Activated naive CD4-positive, alpha-beta T cell treated with anti-CD3 and anti-CD28 coated beads, Interleukin-2, amount 50 U/mL, for 72 hours (primary cell): ENCODE data around the gene ADAMTSL2. TPM values are rescaled to one million over a fixed set of nuclear protein-coding genes. Genes with fewer than 3 reads are reported as not detected.

ENCODE experiments used
- ATAC-seq, 2 donors: fragments of 150-1000 bp; cut with Tn5 transposase; 2 replicates each; pipeline ENCODE4 v1.10.0; 2021; ENCODE audit warnings: mild to moderate bottlenecking in 2 of 2, moderate library complexity in 2 of 2
- DNase-seq, 2 donors: peaks; one replicate each; pipeline ENCODE4 v3.0.0; 2021 to 2022; ENCODE audit warnings: low spot score in 2 of 2
- H3K27ac Mint-ChIP-seq, 2 donors: one replicate each; pipeline ENCODE4 v1.8.0; 2022; ENCODE audit warnings: mild to moderate bottlenecking in 2 of 2, mixed read lengths in 2 of 2
- H3K36me3 Mint-ChIP-seq, 2 donors: one replicate each; pipeline ENCODE4 v1.8.0; 2022; ENCODE audit warnings: mixed read lengths in 2 of 2
- H3K9me3 Mint-ChIP-seq, 2 donors: one replicate each; pipeline ENCODE4 v1.8.0; 2022; ENCODE audit warnings: mixed read lengths in 2 of 2
- total RNA-seq, 2 donors: library from RNA; stranded (reverse); gene quantifications; one replicate each; pipeline ENCODE4 v1.2.3, GENCODE V29; 2022

ADAMTSL2 gene
- total RNA-seq, 2 donors from 2014 or later, result 0.11 to 1.2 TPM

DNA sequence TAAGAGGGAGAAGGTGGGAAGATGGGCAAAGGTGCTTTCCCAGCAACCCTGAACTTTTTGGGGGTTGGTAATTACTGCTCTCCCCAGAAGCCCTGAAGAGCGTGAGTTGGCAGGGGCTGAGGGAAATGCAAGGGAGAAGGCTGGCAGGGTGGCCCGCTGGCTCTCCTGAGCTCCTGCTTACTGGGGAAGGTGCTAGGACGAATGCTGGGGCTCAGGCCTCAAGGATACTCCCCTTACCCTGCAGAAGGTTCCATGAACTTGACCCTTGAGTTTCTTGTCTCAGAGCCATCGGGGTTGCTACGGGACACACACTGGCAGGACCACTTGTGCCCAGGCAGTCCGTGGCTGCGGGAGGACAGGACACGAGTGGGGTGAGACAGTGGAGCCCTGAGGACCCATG lies 73.5 kb downstream of the ADAMTSL2 start:
- Mint-ChIP-seq H3K36me3 (peaks cover 0 to 4% of the 10 kb centered on the region in 2 donors), H3K27ac (no peak overlapping the region), H3K9me3 (no peaks in the 10 kb centered on the region)
- no peak for DNase-seq
- no peak for ATAC-seq

DNA sequence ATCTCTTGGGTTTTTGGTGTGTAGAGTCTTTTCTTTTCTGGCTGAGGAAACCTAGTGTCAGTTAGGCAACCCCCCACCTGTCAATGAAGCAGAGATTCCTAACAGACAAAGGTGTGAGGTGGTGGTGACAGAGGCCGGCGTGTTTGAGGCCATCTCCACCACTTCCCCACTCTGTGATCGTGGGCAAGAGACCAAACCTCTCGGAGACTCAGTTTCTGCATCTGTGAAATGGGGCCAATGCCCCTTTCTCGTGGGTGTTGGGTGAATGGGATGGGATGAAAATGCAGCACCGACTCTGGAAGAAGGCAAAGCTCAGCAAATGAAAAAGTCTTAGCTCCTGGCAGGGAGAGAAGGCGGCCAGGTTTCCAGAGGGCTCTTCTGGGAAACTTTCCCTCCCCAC lies 73.9 kb downstream of the ADAMTSL2 start:
- ATAC-seq, result no peak

DNA sequence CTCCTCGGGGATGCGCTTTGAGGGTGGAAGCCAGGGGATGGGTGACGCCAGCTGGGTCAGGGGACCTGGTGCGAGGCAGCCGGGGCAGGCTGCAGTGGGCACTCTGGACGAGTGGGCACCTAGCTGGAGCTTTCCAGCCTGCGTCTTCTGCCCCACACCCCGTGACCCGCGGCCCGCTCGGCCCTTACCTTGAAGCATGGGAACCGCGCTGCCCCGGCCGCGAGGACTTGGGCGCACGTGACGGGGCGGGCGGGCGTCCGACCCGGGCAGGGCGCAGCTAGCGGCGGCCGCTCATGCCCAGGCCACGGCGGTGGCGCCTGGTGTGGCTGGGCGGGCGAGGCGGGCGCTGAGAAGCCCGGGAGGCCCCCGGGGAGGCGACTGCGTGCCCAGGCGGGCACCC lies 74.4 kb downstream of the ADAMTSL2 start:
- no peaks in the 10 kb centered on the region for H3K9me3 Mint-ChIP-seq
- peaks cover 0 to 4% of the 10 kb centered on the region in 2 donors for H3K36me3 Mint-ChIP-seq
- H3K27ac Mint-ChIP-seq, result no peak overlapping the region
- DNase-seq (no peak), ATAC-seq (no peak)

More for the DNA sequence above, 73.9 kb downstream of the ADAMTSL2 start:
- Mint-ChIP-seq H3K9me3 (no peaks in the 10 kb centered on the region), H3K27ac (no peak overlapping the region), H3K36me3 (peaks cover 0 to 4% of the 10 kb centered on the region in 2 donors)
- DNase-seq, result no peak

DNA sequence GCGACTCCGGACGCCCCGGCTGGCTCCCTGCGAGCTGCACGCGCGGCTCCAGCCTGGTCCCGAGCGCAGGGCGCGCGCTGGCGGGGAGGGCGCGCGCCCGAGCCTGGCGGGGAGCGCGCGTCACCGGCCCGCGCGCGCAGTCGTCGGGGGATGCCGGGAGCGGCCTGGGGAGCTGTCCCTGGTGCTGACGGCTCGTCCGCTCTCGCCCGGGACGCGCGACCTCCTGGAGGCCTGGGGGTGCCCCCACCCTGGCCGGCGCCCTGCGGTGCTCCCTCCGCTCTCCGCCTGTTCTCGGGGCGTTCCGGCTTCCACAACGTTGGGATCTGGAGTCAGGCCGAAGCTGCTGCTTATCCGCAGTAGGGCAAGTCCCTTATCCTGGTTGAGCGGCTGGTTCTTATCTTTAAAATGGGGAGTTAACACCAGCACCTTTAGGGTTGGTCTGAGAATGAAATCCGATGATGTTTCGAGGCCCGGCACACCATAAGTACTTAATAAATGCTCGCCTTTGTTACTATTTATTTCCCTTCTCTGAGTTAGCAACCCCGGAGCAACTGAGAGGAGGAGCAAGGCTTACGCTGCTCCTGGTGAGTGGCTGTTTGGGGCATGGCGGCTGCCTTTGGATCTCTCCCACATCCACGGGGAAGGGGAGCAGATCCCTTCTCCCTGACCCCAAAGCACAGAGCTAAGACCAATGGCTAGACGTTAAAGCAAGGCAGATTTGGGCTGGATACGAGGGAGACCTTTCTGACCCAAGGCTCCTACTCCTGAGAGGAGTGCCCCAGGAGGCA lies 75.0 kb downstream of the ADAMTSL2 start, which contains the start of gene FAM163B:
FAM163B (minus strand) TSS at position 79 of the 788 bp plus-strand sequence. CDS start 29,166 bp downstream, outside the sequence.
- H3K36me3 Mint-ChIP-seq, result peaks cover 0 to 4% of the 10 kb centered on the region in 2 donors
- ATAC-seq (peak; percentile 28 to 76), DNase-seq (peak in 1 of 2 donors; percentile 64)
- H3K27ac Mint-ChIP-seq, result no peak within 1 kb of the TSS
- no peaks in the 10 kb centered on the region for H3K9me3 Mint-ChIP-seq

DNA sequence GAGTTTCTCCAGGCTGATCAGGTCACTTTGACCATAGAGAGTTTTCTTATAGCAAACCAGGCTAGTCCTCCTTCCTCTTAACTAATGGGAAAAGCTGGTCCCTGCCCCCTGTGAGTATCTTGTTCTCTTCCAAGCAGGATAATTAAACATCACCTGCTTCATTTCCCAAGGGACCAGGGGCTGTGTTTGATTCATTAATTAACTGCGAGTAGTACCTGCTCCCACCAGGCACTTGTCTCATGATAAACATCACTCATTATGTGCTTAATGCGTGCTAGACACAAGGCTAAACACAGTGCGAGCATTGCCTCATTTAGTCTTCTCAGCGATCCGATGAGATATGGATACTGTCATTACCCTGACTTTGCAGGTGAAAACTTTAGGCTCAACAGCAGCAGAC lies 76.3 kb downstream of the ADAMTSL2 start:
- Mint-ChIP-seq H3K27ac (no peak overlapping the region), H3K36me3 (peaks cover 0 to 4% of the 10 kb centered on the region in 2 donors), H3K9me3 (no peaks in the 10 kb centered on the region)
- no peak for ATAC-seq
- no peak for DNase-seq

DNA sequence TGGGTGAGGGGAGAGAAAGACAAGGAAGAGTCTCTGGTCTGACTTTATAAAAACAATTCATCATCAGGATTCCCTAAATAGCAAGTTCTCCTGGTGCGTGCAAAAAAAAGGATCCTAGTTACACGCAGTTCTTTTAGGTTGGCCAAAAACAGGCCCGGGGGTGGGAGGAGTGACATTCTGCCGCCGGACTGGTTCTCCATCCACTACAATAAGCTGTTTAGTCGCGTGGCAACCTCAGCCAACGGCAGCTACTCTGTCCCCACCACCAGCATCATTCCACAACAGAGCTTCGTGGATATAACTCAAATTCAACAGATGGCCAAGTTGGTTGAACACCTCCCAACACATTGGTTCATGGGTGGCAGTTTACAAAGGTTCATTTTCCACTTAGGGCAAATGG lies 77.5 kb downstream of the ADAMTSL2 start:
- DNase-seq, result no peak
- Mint-ChIP-seq H3K27ac (no peak overlapping the region), H3K36me3 (peaks cover 0 to 4% of the 10 kb centered on the region in 2 donors), H3K9me3 (no peaks in the 10 kb centered on the region)
- ATAC-seq, result no peak

DNA sequence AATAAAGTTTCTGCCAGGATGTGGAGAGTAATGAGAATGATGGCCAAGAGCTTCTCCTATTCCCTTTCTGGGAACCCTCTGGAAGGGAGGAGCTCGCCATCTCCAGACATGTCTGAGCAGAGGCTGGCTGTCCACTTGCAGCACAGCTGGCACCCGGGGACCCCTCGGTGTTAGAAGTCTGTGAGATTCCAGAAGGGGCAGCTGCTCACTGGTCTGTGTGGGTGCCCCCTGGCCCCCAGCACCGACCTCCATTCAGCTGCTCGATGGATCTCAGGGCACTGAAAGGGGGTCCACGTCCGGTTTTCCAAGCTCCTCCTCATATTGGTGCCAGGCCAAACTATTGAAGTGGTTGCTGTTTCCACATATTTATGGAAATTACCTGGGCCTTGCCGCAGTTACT lies 78.3 kb downstream of the ADAMTSL2 start:
- no peak for ATAC-seq
- DNase-seq, result no peak
- H3K36me3 Mint-ChIP-seq, result peaks cover 0 to 4% of the 10 kb centered on the region in 2 donors
- no peaks in the 10 kb centered on the region for H3K9me3 Mint-ChIP-seq
- H3K27ac Mint-ChIP-seq, result no peak overlapping the region

DNA sequence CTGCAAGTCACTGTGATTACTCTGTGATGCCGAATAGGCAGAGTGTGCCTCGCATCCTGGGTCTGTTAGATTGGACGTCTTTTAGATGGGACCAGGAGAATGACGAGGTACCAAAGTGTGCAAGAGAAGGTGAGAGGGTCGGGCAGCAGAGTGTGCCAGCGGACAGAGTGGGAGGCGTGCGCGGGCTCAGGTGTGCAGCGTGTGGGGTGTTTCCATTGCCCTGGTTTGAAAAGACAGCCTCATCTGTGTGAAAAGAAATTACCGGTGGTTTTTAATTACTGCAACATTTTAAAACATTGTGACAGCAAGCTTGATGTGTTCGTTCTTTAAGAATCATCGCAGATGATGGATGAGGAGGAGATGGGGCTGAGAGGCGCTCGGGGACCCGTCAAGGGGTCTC lies 78.9 kb downstream of the ADAMTSL2 start:
- no peaks in the 10 kb centered on the region for H3K9me3 Mint-ChIP-seq
- H3K27ac Mint-ChIP-seq, result no peak overlapping the region
- DNase-seq, result no peak

DNA sequence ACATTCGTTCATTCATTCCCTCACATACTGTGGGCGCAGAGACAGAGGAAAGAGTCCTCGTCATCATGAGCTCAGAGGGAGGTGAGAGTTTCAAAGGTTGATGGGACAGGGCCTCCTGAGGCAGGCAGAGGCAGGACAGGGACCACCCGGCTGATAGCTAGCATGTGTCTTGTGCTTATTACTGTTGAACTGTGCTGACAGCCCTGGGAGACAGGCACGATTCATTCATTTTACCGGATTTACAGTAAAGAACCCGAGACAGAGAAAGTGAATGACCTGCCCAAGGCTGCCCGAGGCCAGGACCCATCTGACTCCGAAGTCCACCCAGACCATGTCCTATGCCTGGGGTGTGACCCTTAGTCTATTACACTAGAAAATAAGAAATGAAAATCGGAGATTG lies 79.6 kb downstream of the ADAMTSL2 start:
- no peak for ATAC-seq
- Mint-ChIP-seq H3K36me3 (peaks cover 0 to 4% of the 10 kb centered on the region in 2 donors), H3K27ac (no peak overlapping the region), H3K9me3 (no peaks in the 10 kb centered on the region)
- no peak for DNase-seq

More for the DNA sequence above, 78.9 kb downstream of the ADAMTSL2 start:
- no peak for ATAC-seq
- peaks cover 0 to 4% of the 10 kb centered on the region in 2 donors for H3K36me3 Mint-ChIP-seq

DNA sequence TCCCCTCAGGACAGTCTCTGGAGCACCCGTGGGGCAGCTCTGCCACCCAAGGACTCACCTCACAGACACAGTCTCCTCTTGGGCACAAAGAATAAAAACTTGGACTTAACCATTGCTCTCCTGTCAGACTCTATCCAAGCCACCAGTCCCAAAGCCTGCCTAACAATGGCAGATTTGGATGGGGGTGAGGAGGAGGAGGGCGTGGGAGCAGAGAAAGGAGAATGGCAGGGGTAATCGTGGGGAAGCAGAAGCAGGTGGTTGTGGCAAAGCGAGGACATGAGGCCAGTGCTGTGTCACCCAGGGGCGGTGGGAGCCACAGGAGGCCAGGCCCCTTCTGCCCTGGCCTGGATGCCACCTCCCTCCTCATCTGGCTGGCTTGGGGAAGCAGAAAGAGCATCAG lies 80.2 kb downstream of the ADAMTSL2 start:
- Mint-ChIP-seq H3K9me3 (no peaks in the 10 kb centered on the region), H3K27ac (no peak overlapping the region), H3K36me3 (peaks cover 0 to 3% of the 10 kb centered on the region in 2 donors)
- ATAC-seq (no peak), DNase-seq (no peak)

DNA sequence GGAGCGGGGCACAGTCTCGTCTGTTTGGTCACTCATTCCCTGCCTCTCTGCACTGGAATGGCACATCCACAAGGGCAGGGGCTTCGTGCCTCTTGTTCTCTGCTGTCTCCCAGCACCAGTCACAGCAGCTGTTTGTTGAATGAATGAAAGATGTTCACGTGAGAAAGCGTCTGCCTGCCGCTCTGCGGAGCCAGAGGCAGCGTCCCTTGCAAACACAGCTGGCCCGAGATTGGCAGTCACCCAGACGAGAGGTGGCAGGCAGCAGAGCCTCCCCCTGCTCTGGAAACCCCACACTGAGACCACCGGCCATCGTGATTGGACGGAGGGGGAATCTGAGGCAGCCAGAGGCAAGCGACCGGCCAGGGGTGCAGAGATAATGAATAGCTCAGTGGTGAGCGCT lies 80.7 kb downstream of the ADAMTSL2 start:
- ATAC-seq (no peak), DNase-seq (no peak)
- no peaks in the 10 kb centered on the region for H3K9me3 Mint-ChIP-seq
- no peak overlapping the region for H3K27ac Mint-ChIP-seq
- no peaks in the 10 kb centered on the region for H3K36me3 Mint-ChIP-seq

DNA sequence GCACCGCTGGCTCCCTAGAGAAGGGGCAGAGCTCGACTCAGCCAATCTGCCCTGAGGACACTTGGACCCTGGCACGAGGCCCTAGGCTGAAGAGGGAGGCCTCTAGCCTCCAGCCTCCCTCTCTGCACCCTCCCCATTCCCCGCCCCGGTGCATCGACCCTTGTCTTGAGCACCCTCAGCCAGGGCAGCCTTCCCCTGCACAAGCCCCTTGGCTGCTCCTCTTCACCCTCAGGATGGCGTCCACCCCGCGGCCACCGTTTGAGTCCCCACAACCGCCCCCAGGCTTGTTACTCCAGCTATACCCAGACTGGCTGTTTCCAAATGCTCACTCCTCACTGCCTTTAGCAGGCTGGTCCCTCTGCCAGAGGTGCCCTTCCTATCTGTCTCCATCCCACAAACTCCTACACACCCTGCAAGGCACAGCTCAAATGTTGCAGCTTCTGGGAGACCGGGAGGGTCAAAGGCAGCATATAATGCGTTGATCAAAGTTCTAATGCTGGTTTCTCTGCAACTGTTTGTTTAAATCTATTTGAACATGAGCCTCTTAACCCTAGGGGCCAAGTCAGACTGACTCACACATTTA lies 81.2 kb downstream of the ADAMTSL2 start:
- DNase-seq, result no peak

DNA sequence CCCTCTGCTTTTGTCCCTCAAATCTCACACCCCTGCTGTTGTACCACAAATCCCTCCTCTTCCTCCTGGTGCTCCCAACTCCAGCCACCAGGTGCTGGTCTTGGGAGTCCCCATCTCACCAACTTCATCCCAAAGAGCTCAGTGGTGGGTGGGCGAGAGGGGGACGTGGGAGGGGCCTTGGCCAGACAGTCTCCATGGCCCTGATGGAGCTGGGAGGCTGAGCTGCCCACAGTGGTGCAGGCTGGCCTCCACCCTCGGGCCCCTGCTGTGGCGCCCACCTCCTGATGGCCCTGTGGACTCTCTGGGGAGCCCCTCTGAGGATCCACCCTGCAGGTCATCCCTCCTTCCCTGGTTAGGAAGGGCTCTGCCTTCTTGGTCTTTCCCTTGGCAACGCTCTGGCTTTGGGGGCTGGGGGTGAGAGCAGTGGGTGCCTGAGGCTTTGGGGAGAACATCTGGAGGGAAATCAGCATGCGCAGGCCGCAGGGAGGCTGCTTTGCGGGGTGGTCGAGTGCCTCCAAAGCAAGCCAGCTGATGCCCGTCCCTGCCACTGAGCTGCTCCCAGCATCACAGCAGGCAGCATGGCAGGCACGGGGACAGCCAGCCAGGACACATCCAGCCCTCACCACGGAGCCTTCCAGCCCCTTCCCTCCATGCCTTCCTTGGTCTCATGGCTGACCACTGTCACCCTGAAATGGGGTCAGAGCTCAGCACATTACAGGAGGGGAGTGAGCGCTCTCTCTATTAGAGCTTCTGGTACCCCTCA lies 82.3 kb downstream of the ADAMTSL2 start:
- no peak for ATAC-seq

More for the DNA sequence above, 81.2 kb downstream of the ADAMTSL2 start:
- no peaks in the 10 kb centered on the region for H3K9me3 Mint-ChIP-seq
- no peak overlapping the region for H3K27ac Mint-ChIP-seq
- no peaks in the 10 kb centered on the region for H3K36me3 Mint-ChIP-seq
- ATAC-seq, result no peak

DNA sequence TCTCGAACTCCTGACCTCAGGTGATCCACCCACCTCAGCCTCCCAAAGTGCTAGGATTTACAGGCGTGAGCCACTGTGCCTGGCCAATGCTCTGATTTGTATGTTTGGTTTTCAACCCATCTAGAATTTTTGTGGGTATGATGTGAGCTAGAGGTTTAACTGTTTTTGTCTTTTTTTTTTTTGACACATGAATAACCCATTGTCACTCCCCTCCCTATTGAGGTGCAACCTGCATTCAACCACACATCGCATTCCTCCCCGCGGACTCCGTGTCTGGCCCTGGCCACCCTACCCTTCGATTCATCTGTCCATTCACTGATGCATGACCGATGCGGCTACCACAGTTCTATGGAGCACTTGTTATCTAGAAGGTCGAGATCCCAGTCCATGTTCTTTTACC lies 84.2 kb downstream of the ADAMTSL2 start:
- no peak for ATAC-seq
- DNase-seq, result no peak
- Mint-ChIP-seq H3K9me3 (no peaks in the 10 kb centered on the region), H3K36me3 (no peaks in the 10 kb centered on the region), H3K27ac (peak overlapping the region; percentile 51 to 60)

More for the DNA sequence above, 82.3 kb downstream of the ADAMTSL2 start:
- no peak for DNase-seq
- H3K36me3 Mint-ChIP-seq, result no peaks in the 10 kb centered on the region
- no peaks in the 10 kb centered on the region for H3K9me3 Mint-ChIP-seq
- H3K27ac Mint-ChIP-seq, result peak overlapping the region in 1 of 2 donors; percentile 60

DNA sequence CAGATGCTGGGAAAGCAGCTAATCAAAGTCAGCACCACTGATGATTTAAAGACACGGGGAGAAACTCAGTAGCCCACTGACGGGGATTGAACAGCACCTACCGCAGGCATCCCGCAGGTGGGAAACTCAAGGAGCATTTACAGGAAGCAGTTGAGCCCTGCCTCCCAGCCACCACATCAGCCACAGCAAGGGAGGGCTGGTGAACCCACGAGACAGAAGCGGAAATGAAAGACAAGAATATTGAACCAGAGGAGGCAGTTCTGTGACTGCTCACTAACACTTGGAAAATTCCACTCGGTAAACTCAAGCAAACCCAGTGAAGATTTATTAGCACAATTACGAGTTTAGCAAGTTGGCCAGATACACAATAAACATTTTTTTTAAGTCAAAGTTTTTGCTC lies 85.3 kb downstream of the ADAMTSL2 start:
- H3K9me3 Mint-ChIP-seq, result no peaks in the 10 kb centered on the region
- DNase-seq (peak; percentile 43 to 73), ATAC-seq (peak; percentile 75 to 83)
- peak overlapping the region; percentile 86 to 91 for H3K27ac Mint-ChIP-seq
- no peaks in the 10 kb centered on the region for H3K36me3 Mint-ChIP-seq

DNA sequence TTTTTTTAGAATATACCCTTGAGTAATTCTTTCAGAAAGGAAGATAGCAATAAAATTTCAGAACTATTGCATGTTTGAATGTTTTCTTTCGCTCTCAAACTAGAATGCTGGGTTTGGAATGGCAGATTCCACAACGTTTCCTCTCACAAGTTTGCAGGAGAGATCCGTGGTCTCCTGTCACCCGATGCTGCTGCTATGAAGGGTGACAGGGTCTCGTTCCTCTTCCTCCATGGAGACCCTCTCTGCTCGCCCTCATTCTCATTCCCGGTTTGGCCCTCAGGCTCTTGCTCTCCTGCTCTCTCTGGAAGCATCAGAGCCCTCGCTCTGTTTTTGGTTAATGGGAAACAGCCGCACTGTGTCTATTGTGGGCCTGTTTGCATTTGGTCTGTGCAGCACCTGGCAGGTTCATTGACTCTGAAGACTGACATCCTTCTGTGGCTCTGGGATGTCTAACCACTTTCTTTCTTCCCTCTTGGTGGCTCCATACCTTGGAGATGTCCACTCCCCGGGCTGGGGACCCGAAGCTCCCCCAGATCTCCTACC lies 87.3 kb downstream of the ADAMTSL2 start:
- DNase-seq (no peak), ATAC-seq (no peak)
- Mint-ChIP-seq H3K36me3 (peaks cover 5 to 10% of the 10 kb centered on the region in 2 donors), H3K9me3 (peaks cover 0 to 10% of the 10 kb centered on the region in 2 donors), H3K27ac (peak overlapping the region in 1 of 2 donors; percentile 91)

DNA sequence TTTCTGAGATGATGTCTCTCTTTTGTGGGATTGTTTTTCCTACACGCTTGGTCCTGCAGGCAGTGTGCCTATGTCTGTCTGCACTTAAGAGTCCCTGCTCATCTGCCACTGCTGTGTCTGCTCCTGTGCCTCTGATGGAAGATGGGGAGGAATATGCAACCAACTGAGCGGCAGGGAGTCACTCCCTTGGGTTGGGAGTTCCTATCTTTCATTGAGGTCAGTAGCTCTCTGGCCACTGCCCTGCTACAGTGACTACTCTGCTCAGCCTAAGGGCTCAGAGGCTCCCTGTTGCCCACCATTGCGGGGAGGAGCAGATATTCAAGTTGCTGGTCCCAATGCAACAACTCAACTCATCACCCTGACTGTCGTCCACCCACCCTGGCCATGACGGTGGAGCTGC lies 88.1 kb downstream of the ADAMTSL2 start:
- ATAC-seq (no peak), DNase-seq (no peak)
- peak overlapping the region; percentile 46 to 91 for H3K27ac Mint-ChIP-seq
- H3K36me3 Mint-ChIP-seq, result peaks cover 10 to 11% of the 10 kb centered on the region in 2 donors
- peaks cover 0 to 17% of the 10 kb centered on the region in 2 donors for H3K9me3 Mint-ChIP-seq
